Urothelium cell line (cell line): ENCODE data around the gene ATL3.
"Not testable (repeated sequence)": the region's sequence is repeated elsewhere in the genome, so short reads cannot be mapped to it uniquely, and the experiment has no call there.

Experiments used
- DNase-seq: peaks from one replicate; pipeline ENCODE4 v3.0.0; 2011; ENCODE audit warnings: low spot score, mixed read lengths
- FAIRE-seq: peaks from 2 replicates; lab custom pipeline; 2011; peaks lifted over from hg19 to GRCh38; lab: Jason Lieb, UNC

Gene ATL3

GRCh38 chr11:63682066-63683021 is 11.2 kb upstream of the ATL3 start:
- DNase-seq, result peak; percentile 16
- no peak for FAIRE-seq

DNA sequence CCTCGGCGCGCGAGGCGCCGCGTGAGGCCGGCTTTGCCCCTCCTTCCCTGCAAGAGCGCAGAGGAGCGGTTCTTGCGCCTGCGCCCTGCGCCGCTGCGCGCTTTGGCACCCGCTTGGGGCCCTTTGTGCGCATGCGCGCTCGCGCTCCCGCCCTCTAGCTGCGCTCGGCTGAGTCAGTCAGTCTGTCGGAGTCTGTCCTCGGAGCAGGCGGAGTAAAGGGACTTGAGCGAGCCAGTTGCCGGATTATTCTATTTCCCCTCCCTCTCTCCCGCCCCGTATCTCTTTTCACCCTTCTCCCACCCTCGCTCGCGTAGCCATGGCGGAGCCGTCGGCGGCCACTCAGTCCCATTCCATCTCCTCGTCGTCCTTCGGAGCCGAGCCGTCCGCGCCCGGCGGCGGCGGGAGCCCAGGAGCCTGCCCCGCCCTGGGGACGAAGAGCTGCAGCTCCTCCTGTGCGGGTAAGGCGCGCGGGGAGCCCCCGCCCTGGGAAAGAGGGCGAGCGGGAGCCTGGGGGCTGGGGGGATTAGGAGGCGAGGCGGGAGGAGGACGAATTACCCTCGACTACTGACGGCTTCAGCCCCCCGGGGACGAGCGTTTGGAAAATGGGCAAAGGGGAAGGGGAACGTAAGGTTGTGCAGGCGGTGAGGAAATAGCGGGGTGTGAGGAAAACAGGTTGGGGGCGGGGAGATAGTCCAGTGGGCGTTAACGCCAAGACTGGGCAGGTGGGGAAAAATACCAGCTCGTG is 10.3 kb upstream of the ATL3 start, which contains the start of gene RTN3:
RTN3 (plus strand) TSS at position 180 of the 745 bp plus-strand sequence; CDS start at position 317, 137 bp downstream.
- DNase-seq (peak; percentile 97), FAIRE-seq (no peak)

DNA sequence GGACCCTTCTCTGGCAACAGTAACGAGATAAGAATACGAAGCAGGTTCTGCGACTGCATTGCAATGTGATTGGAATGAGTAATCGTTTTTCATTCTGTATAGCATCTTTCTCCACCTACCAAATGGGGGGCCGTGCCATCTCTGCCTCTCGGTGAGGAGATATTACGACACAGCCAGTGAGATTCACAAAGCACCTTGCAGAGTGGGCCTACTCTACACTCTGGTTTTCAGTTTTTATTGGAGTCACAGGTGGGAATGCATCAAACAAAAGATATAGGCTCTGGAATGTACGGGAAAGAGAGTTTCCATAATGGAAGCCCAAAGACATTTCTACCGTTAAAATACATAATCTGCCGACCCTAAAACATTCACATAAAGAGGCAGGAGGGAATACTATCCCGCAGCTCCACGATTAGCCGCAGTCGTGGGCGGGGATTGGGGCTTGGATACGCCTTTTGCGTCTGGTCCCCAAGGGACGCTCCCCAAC is 9.7 kb upstream of the ATL3 start:
- FAIRE-seq, result no peak
- DNase-seq, result peak; percentile 13

- DNase-seq (no peak), FAIRE-seq (no peak)
Measured at GRCh38 chr11:63673579-63673978, 2.4 kb upstream of the ATL3 start.

DNA sequence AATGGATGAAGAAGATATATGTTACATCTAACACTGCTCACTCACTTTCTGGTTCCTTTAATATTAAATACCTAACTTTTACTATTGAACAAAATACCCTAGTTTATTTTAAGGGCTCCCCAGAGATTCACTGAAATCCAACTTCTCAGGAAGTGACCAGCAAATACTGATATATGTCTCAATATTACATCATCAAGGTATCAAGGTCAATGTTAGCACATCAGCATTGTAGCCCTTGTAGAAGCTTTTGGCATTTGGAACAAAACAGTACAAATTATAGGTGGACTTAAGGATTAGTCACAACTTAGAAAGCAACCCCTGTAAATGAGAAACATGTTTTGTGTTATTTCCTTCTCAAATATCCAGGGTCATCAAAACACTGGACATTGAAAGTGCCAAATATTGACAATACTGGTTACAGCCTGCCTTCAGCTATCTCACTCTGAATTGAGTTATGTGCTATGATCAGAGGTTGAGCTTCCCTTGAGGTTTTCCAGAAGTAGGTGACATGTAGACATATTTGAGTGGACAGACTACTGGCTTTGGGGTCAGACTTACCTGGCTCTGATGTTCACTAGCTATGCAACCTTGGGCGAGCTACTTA is 1.9 kb upstream of the ATL3 start:
- no peak for DNase-seq
- no peak for FAIRE-seq

DNA sequence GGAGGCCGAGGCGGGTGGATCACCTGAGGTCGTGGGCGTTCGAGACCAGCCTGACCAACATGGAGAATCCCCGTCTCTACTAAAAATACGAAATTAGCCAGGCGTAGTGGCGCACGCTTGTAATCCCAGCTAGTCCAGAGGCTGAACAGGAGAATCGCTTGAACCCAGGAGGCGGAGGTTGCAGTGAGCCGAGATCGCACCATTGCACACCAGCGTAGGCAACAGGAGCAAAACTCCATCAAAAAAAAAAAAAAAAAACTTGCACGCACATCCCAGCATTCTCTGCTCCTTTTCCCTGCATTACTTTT is 934 bp upstream of the ATL3 start:
- DNase-seq, result no peak
- no peak for FAIRE-seq

- FAIRE-seq, result no peak
- peak; percentile 71 for DNase-seq
Measured at GRCh38 chr11:63670433-63671321, 499 bp downstream of the ATL3 start.

GRCh38 chr11:63670096-63670432 is 1.1 kb downstream of the ATL3 start:
- FAIRE-seq, result no peak
- DNase-seq, result no peak

GRCh38 chr11:63667995-63668795 is 3.0 kb downstream of the ATL3 start:
- peak; percentile 62 for DNase-seq
- FAIRE-seq, result no peak

GRCh38 chr11:63666874-63667273 is 4.3 kb downstream of the ATL3 start:
- FAIRE-seq, result no peak
- no peak for DNase-seq

- FAIRE-seq (no peak), DNase-seq (peak; percentile 37)
Measured at GRCh38 chr11:63663809-63664208, 7.4 kb downstream of the ATL3 start.

DNA sequence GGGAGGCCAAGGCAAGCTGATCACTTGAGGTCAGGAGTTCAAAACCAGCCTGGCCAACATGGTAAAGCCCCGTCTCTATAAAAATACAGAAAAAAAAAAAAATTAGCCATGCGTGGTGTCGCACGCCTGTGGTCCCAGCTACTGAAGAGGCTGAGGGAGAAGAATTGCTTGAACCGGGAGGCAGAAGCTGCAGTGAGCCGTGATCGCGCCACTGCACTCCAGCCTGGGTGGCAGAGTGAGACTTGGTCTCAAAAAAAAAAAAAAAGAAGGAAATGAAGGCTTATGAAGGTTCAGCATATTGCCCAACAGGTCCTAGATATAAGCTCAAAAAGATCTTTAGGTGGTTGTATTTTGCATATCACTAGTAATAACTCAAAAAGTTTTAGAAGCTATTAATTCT is 10.2 kb downstream of the ATL3 start:
- FAIRE-seq (no peak), DNase-seq (no peak)

DNA sequence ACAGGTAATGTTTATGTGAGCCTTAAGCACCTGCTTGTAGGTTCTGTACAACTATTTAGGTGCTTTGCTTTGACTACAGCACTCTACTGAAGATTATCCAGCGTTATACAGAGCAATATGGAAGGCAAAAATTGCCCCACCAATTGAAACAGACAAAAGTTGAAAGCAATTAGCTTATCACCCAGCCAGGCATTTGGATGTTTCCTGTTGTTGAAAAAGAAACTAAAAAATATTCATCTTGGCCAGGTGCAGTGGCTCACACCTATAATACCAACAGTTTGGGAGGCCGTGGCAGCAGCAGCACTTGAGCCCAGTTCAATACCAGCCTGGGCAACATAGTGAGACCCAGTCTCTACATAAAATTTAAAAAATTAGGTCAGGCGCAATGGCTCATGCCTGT is 18.5 kb downstream of the ATL3 start:
- FAIRE-seq, result no peak
- DNase-seq, result no peak

GRCh38 chr11:63643205-63643604 is 28.0 kb downstream of the ATL3 start:
- no peak for DNase-seq
- FAIRE-seq, result no peak

DNA sequence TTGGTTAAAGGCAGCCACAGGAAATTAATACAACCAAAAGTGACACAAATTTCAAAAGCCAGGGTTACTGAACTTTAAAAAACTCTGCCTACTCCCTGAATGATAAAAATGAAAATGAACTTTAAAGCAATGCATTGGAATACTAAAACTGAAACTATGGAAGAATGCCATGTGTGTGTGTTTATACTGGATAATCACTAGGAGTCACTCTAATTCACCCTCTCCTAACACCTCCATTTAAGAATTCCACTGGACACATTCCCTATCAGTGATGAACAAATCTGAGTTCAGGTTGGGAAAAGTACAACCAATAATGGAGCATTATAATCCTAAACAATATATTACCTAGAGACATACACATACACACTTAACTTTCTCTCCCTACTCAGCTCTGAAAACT is 29.4 kb downstream of the ATL3 start:
- FAIRE-seq, result no peak
- no peak for DNase-seq

DNA sequence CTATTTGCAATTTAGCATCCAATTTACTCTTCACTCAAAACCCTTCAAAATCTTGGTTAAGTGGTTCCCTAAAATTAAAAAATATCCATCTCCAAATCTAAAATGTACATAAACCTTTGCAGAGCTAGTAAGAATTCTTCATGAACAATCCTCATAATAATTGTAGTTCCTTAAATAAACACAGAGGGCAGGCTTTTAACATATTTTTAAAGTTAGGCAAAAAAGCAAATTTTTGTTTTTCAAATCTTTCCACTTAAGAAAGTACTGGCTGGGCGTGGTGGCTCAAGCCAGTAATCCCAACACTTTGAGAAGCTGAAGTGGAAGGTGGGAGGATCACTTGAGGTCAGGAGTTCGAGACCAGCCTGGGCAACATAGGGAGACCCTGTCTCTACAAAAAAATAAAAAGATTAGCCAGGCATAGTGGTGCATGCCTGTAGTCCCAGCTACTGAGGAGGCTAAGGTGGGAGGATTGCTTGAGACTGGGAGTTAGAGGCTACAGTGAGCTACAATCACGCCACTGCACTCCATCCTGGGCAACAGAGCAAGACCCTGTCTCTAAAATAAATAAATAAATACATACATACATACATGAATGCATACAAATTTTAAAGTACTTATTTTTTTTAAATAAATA is 31.9 kb downstream of the ATL3 start:
- DNase-seq (no peak), FAIRE-seq (no peak)

GRCh38 chr11:63638436-63638835 is 32.7 kb downstream of the ATL3 start:
- not testable (repeated sequence) for DNase-seq, FAIRE-seq

GRCh38 chr11:63635762-63636465 is 35.3 kb downstream of the ATL3 start:
- no peak for FAIRE-seq
- DNase-seq, result peak; percentile 57

DNA sequence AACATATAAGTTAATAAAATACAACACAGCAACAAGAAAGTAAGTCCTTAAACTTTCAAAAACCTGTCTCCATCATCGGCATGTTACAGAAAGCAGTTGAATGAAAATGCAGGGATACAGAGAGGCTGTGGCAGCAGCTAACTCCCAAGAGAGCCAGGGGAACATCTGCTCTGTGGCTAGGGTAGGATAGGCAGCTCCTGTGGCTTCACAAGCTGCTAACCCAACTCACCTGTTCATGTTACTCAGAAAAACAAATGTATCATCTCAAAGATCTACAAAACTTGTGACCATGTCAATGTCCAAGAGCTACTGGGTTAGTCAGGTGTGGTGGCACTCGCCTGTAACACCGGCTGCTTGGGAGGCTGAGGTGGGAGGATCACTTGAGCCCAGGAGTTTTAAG is 41.8 kb downstream of the ATL3 start:
- DNase-seq, result no peak
- FAIRE-seq, result no peak
